Panc1 (cell line): ENCODE measurements around the gene TREML4. TPM values are rescaled to one million over a fixed set of nuclear protein-coding genes. Genes with fewer than 3 reads are reported as not detected.

ENCODE experiments used
- ATAC-seq: fragments of 200-7000 bp; cut with Tn5 transposase; 2 replicates; pipeline ENCODE4 v1.9.1; 2020; ENCODE audit warnings: mild to moderate bottlenecking, moderate library complexity
- BruUV-seq: library from RNA; stranded (reverse); fragments of 400-500 nt; replicated peaks from 2 replicates; lab custom pipeline; 2021; lab: Mats Ljungman, UMichigan
- CTCF ChIA-PET: fragments of 300-600 bp; sonication (Branson Sonifier 250); formaldehyde crosslinking; loops from one replicate; lab custom pipeline; 2022; ENCODE audit warnings: antibody characterized with exemption; lab: Charles Lee
- POLR2A ChIA-PET: fragments of 300-600 bp; sonication (Branson Sonifier 250); formaldehyde crosslinking; loops from one replicate; lab custom pipeline; 2022; ENCODE audit warnings: antibody characterized with exemption; lab: Charles Lee
- DNase-seq: peaks from one replicate; pipeline ENCODE4 v3.0.0-alpha.2; 2010; ENCODE audit warnings: low read depth, low spot score
- H3K27ac ChIP-seq: 2 replicates; pipeline ENCODE4 v1.5.1; 2011; ENCODE audit warnings: mild to moderate bottlenecking, low read length, inconsistent platforms
- H3K27me3 ChIP-seq: fragments of 200-500 bp; sonication (Bioruptor generic); 2 replicates; pipeline ENCODE4 v1.6.0; 2014; ENCODE audit warnings: low read length, inconsistent platforms; ENCODE audit not compliant: control insufficient read depth, insufficient read depth
- H3K36me3 ChIP-seq: fragments of 200-500 bp; sonication (Bioruptor generic); 2 replicates; pipeline ENCODE4 v1.5.1; 2014; ENCODE audit warnings: inconsistent platforms, mild to moderate bottlenecking, low read length, moderate library complexity; ENCODE audit not compliant: control insufficient read depth, insufficient read depth
- H3K4me1 ChIP-seq: 2 replicates; pipeline ENCODE4 v1.5.1; 2011; ENCODE audit warnings: inconsistent platforms, mild to moderate bottlenecking, low read length, moderate library complexity; ENCODE audit not compliant: control insufficient read depth, insufficient read depth
- H3K4me3 ChIP-seq, 2 experiments: 2 replicates each; pipeline ENCODE4 v1.5.1; 2011 to 2012; ENCODE audit warnings: low read depth in 2 of 2, low read length in 2 of 2, mild to moderate bottlenecking in 2 of 2, inconsistent platforms in 1 of 2, moderate library complexity in 1 of 2
- H3K9me3 ChIP-seq: fragments of 200-500 bp; sonication (Bioruptor generic); 2 replicates; pipeline ENCODE4 v1.5.1; 2014; ENCODE audit warnings: low read depth, mild to moderate bottlenecking, inconsistent platforms, low read length, moderate library complexity; ENCODE audit not compliant: control insufficient read depth, insufficient read depth
- POLR2AphosphoS5 ChIP-seq: IDR thresholded peaks from 2 replicates; pipeline ENCODE4 v1.6.1; 2012; ENCODE audit warnings: mild to moderate bottlenecking, low read depth, low read length, moderate library complexity
- SIN3A ChIP-seq: IDR thresholded peaks from 2 replicates; pipeline ENCODE4 v1.6.1; 2012; ENCODE audit warnings: low read depth, mild to moderate bottlenecking, low read length, moderate library complexity, borderline replicate concordance; ENCODE audit not compliant: insufficient read depth
- TCF7L2 ChIP-seq: IDR thresholded peaks from 2 replicates; pipeline ENCODE4 v1.6.1; 2011; ENCODE audit warnings: mild to moderate bottlenecking, low read depth, low read length, inconsistent platforms
- in situ Hi-C: cut with HindIII; loops from 2 replicates; pipeline ENCODE4 v1.10.0; 2016; ENCODE audit warnings: low sequenced_read_pairs, low pct_unique_long_range_greater_than_20kb
- intact Hi-C: fragments of 100-400 bp; cut with micrococcal nuclease; formaldehyde crosslinking; loops from one replicate; pipeline ENCODE4 v1.10.0; 2022; ENCODE audit not compliant: unreplicated experiment
- total RNA-seq: library from RNA; stranded (reverse); gene quantifications from one replicate; pipeline ENCODE4 v1.2.1, GENCODE V29; 2021; ENCODE audit not compliant: unreplicated experiment
- TF ChIP-seq, protein P1 (sequence below), 2 experiments: IDR thresholded peaks; 2 replicates each; pipeline ENCODE4 v1.6.1; 2011 to 2012; ENCODE audit warnings: low read depth in 2 of 2, control low read depth in 1 of 2, low read length in 1 of 2, mild to moderate bottlenecking in 1 of 2, moderate library complexity in 1 of 2; ENCODE audit not compliant: insufficient read depth in 1 of 2
- TF ChIP-seq, protein P2 (sequence below): fragments of 450-650 bp; IDR thresholded peaks from 2 replicates; pipeline ENCODE4 v1.5.1; 2017; ENCODE audit warnings: mild to moderate bottlenecking

The TREML4 gene
- total RNA-seq, 1 experiment from 2014 or later = not detected

DNA sequence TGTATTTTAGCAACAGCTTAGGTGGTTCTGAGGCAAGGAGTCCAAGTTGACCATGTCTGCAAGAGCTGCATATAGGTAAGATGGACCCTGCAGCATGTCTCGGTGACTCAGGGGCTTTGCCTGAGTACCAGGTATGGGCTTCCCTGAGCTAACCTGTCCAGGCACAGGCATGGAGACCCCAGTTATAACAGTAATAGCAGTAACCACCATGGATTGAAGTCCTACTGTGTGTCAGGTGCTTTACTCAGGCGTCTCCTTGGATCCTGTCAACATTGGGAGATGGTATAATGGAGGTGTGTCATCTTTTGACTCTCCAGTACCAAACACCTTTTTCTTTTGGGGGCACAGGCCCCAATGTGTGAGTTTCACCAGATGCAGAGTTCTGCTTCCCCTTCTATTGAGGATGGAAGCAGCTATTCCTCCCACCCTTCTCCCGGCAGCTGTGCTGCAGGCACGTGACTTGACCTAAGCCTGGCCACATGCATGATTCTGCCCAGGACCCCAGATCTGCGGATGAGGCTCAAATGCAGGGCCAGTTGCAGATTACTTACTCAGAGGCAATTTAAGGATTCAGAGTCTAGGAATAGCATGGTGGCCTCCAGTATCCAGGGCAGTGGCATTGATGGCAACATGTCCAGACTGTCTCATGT, 44.6 kb downstream of the TREML4 start:
- DNase-seq (no peak), ATAC-seq (no peak)
- intact Hi-C loops (no loop called here), in situ Hi-C loops (no loop called here)
- H3K27me3 ChIP-seq = peaks cover 13% of the 10 kb centered on the region
- no peaks in the 10 kb centered on the region for H3K4me1 ChIP-seq
- H3K9me3 ChIP-seq = no peaks in the 10 kb centered on the region
- no peak for TF ChIP-seq POLR2AphosphoS5
- ChIA-PET POLR2A (no interaction called here), CTCF (no interaction called here)
- no peak overlapping the region for H3K4me3 ChIP-seq
- no peak overlapping the region for H3K27ac ChIP-seq
- no TSS peak for BruUV-seq
- H3K36me3 ChIP-seq = no peaks in the 10 kb centered on the region

GRCh38 chr6:41273714-41274113, 45.6 kb downstream of the TREML4 start:
- DNase-seq = no peak
- no peak overlapping the region for H3K27ac ChIP-seq
- TF ChIP-seq TCF7L2 = no peak
- TF ChIP-seq POLR2AphosphoS5 = no peak
- intact Hi-C loops (no loop called here), in situ Hi-C loops (no loop called here)
- peaks cover 13% of the 10 kb centered on the region for H3K27me3 ChIP-seq
- CTCF ChIA-PET = no interaction called here
- no peak for ATAC-seq
- no peaks in the 10 kb centered on the region for H3K36me3 ChIP-seq
- no peak overlapping the region for H3K4me3 ChIP-seq
- no TSS peak for BruUV-seq
- H3K9me3 ChIP-seq = no peaks in the 10 kb centered on the region
- POLR2A ChIA-PET = no interaction called here
- H3K4me1 ChIP-seq = no peaks in the 10 kb centered on the region

DNA sequence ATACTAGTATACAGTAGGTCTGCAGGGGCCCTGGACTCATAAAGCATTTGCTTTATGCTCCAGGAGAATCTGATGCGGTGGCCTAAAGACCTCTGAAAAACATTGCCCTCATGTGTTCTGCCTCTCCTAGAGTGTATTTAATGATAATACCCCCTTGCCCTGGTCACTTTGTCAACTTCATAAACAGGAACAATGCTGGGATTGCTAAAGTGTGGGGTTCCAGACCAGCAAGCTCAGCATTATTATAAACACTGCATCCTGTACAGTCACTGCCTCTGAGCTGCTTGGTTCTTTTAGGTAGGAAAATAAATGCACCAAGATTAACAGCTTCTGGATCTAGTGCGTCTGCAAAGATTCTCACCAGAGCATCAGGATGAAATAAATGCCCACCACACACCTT, 46.1 kb downstream of the TREML4 start:
- TF ChIP-seq SIN3A = no peak
- TF ChIP-seq POLR2AphosphoS5 = no peak
- TF ChIP-seq, protein P1, sequence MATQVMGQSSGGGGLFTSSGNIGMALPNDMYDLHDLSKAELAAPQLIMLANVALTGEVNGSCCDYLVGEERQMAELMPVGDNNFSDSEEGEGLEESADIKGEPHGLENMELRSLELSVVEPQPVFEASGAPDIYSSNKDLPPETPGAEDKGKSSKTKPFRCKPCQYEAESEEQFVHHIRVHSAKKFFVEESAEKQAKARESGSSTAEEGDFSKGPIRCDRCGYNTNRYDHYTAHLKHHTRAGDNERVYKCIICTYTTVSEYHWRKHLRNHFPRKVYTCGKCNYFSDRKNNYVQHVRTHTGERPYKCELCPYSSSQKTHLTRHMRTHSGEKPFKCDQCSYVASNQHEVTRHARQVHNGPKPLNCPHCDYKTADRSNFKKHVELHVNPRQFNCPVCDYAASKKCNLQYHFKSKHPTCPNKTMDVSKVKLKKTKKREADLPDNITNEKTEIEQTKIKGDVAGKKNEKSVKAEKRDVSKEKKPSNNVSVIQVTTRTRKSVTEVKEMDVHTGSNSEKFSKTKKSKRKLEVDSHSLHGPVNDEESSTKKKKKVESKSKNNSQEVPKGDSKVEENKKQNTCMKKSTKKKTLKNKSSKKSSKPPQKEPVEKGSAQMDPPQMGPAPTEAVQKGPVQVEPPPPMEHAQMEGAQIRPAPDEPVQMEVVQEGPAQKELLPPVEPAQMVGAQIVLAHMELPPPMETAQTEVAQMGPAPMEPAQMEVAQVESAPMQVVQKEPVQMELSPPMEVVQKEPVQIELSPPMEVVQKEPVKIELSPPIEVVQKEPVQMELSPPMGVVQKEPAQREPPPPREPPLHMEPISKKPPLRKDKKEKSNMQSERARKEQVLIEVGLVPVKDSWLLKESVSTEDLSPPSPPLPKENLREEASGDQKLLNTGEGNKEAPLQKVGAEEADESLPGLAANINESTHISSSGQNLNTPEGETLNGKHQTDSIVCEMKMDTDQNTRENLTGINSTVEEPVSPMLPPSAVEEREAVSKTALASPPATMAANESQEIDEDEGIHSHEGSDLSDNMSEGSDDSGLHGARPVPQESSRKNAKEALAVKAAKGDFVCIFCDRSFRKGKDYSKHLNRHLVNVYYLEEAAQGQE (IDR thresholded peaks at IDR 0.05; ENCODE audit: insufficient read depth in 1 of 2, low read depth in 2 of 2, low read length in 1 of 2) = no peak
- TF ChIP-seq, protein P2, sequence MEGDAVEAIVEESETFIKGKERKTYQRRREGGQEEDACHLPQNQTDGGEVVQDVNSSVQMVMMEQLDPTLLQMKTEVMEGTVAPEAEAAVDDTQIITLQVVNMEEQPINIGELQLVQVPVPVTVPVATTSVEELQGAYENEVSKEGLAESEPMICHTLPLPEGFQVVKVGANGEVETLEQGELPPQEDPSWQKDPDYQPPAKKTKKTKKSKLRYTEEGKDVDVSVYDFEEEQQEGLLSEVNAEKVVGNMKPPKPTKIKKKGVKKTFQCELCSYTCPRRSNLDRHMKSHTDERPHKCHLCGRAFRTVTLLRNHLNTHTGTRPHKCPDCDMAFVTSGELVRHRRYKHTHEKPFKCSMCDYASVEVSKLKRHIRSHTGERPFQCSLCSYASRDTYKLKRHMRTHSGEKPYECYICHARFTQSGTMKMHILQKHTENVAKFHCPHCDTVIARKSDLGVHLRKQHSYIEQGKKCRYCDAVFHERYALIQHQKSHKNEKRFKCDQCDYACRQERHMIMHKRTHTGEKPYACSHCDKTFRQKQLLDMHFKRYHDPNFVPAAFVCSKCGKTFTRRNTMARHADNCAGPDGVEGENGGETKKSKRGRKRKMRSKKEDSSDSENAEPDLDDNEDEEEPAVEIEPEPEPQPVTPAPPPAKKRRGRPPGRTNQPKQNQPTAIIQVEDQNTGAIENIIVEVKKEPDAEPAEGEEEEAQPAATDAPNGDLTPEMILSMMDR = no peak
- TF ChIP-seq TCF7L2 = no peak
- Histone ChIP-seq H3K36me3 (no peaks in the 10 kb centered on the region), H3K4me3 (no peak overlapping the region), H3K27ac (no peak overlapping the region), H3K27me3 (peaks cover 13% of the 10 kb centered on the region), H3K4me1 (no peaks in the 10 kb centered on the region), H3K9me3 (no peaks in the 10 kb centered on the region)
- BruUV-seq = no TSS peak
- in situ Hi-C loops = no loop called here
- POLR2A ChIA-PET = interaction anchor here (0.5 kb wide), 1 partner anchor 193 kb away, joined by 6 read pairs; no protein-coding TSS in a partner anchor
- intact Hi-C loops = no loop called here
- CTCF ChIA-PET = no interaction called here
- no peak for DNase-seq
- no peak for ATAC-seq
